ENCODE data around the gene PGAM4. TPM values are rescaled to one million over a fixed set of nuclear protein-coding genes. Genes with fewer than 3 reads are reported as not detected.

Gene PGAM4
- not detected in 2 replicates for total RNA-seq

GRCh38 chrX:77969538-77969937 lies at the start of gene PGAM4:
Gene PGAM4, minus strand, starts transcription at chrX:77969638. Its CDS starts 0 bp downstream, at chrX:77969638.

Other genes starting within 250 kb of the PGAM4 start
- 31.0 and 43.8 TPM in 2 replicates for gene ATRX, start 183.4 kb downstream of the PGAM4 start, total RNA-seq
- 56.0 and 69.2 TPM in 2 replicates for gene MAGT1, start 74.2 kb downstream of the PGAM4 start, total RNA-seq
- gene COX7B, start 70.2 kb downstream of the PGAM4 start, total RNA-seq, result 233 and 323 TPM in 2 replicates
- gene ATP7A, start 58.9 kb downstream of the PGAM4 start, total RNA-seq, result 7.6 and 11.3 TPM in 2 replicates
- 418 and 442 TPM in 2 replicates for gene PGK1, start 134.6 kb upstream of the PGAM4 start, total RNA-seq
- 19.1 and 31.6 TPM in 2 replicates for gene TAF9B, start 170.0 kb upstream of the PGAM4 start, total RNA-seq